ENCODE results near the gene MSH2.

MSH2 gene

GRCh38 chr2:47528455-47528854 is 125.5 kb downstream of the MSH2 start:
- DNase-seq (ENCODE audit: low read depth) = no peak
- H3K4me3 ChIP-seq (ENCODE audit: control insufficient read depth, low read depth, low read length) = no peak overlapping the region
- TF ChIP-seq, protein P1, sequence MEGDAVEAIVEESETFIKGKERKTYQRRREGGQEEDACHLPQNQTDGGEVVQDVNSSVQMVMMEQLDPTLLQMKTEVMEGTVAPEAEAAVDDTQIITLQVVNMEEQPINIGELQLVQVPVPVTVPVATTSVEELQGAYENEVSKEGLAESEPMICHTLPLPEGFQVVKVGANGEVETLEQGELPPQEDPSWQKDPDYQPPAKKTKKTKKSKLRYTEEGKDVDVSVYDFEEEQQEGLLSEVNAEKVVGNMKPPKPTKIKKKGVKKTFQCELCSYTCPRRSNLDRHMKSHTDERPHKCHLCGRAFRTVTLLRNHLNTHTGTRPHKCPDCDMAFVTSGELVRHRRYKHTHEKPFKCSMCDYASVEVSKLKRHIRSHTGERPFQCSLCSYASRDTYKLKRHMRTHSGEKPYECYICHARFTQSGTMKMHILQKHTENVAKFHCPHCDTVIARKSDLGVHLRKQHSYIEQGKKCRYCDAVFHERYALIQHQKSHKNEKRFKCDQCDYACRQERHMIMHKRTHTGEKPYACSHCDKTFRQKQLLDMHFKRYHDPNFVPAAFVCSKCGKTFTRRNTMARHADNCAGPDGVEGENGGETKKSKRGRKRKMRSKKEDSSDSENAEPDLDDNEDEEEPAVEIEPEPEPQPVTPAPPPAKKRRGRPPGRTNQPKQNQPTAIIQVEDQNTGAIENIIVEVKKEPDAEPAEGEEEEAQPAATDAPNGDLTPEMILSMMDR (conservative IDR thresholded peaks at IDR 0.05; ENCODE audit: control insufficient read depth, insufficient read depth, low read depth, low read length) = no peak

- peak; percentile 39 for DNase-seq (ENCODE audit: low read depth)
- no peak overlapping the region for H3K4me3 ChIP-seq (ENCODE audit: control insufficient read depth, low read depth, low read length)
- TF ChIP-seq, protein P1 (conservative IDR thresholded peaks at IDR 0.05; ENCODE audit: control insufficient read depth, insufficient read depth, low read depth, low read length) = no peak
Observed at GRCh38 chr2:47528874-47529273, 125.9 kb downstream of the MSH2 start.

DNA sequence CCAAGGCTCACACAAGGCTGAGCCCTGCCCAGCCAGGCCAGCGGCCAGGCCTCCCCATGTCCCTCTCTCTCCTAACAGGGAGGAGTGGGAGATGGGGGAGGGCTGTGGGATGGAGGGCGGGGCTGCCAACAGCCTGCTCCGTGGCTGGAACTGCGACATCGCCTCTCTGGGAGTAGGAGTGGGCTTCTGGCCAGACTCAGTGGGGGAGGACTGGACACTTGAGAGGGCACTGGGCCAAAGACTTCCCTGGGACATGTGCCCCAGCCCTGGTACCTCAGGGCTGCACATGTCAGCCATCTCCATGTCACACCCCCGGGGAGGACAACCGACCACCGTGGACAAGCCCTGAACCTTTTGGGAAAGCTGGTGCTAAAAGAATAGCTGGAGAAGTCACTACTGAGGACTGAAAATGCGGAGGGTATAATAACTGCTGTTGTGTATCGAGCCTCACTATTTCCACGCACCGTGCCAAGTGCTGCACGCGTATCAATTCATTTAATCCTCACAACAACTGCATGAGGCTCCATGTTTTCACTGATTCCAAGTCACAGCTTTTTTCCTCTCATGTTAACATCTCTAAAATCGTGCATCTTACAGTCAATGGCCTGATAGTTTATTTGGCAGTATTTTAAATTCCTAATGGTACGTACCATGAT is 127.3 kb downstream of the MSH2 start:
- DNase-seq (ENCODE audit: low read depth) = no peak
- H3K4me3 ChIP-seq (ENCODE audit: control insufficient read depth, low read depth, low read length) = no peak overlapping the region
- TF ChIP-seq, protein P1 (conservative IDR thresholded peaks at IDR 0.05; ENCODE audit: control insufficient read depth, insufficient read depth, low read depth, low read length) = no peak

GRCh38 chr2:47531378-47532042 is 128.6 kb downstream of the MSH2 start:
- no peak overlapping the region for H3K4me3 ChIP-seq (ENCODE audit: control insufficient read depth, low read depth, low read length)
- TF ChIP-seq, protein P1 (conservative IDR thresholded peaks at IDR 0.05; ENCODE audit: control insufficient read depth, insufficient read depth, low read depth, low read length) = no peak

More at GRCh38 chr2:47531378-47532042, 128.6 kb downstream of the MSH2 start:
- DNase-seq (ENCODE audit: low read depth) = no peak

Data from fibroblast of mammary gland (primary cell).